T-helper 1 cell (primary cell): ENCODE results near the gene CRIP3.

Source experiments
- DNase-seq, 5 donors: peaks; one replicate each; pipeline ENCODE4 v3.0.0-alpha.2; 2012 to 2020

CRIP3 gene

GRCh38 chr6:43271103-43271815, 37.4 kb downstream of the CRIP3 start:
- DNase-seq, result no peak

- DNase-seq, result peak in 3 of 5 donors; percentile 18 to 32 (median 24)
These were observed 39.2 kb downstream of the CRIP3 start for GRCh38 chr6:43269273-43270007.

- no peak for DNase-seq
These were observed 39.8 kb downstream of the CRIP3 start for GRCh38 chr6:43268782-43269272.

DNA sequence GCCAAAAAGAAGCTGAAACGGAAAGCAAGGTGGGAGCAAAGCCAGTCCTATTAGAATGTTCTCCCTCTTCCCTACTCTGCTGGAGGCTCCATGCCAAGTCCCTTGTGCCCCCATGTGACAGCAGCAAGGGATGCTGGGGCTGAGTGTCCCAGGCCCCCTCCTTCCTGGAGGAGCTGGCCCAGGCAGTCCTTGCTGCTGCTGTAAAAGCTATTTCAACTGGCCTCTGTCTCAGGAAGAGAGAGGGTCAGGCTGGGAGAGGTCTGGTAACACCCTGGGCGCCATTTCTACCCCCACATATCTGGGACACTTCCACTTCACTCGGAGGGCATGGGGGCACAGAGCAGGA, 40.3 kb downstream of the CRIP3 start:
- DNase-seq, result no peak

- no peak for DNase-seq
These were observed 40.8 kb downstream of the CRIP3 start for GRCh38 chr6:43267619-43268354.

DNA sequence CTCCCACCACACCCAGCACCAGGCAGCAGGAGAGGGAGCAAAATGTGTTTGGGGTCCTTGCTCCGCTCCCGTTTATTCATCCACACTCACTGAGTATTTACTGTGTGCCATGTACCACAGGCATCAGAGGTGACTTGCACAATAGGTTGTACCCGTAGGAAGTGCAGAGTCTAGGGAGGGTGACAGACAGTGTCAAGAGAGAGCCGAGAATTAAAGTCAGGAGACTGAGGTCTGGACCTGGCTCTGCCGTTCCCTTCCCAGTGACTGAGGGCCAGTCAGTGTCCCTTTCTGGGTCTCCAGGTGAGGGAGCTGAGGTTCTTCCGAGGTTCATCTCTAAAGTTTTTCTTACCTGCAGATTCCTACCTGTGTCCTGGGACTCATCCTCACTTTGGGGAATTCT, 43.1 kb downstream of the CRIP3 start:
- no peak for DNase-seq

DNA sequence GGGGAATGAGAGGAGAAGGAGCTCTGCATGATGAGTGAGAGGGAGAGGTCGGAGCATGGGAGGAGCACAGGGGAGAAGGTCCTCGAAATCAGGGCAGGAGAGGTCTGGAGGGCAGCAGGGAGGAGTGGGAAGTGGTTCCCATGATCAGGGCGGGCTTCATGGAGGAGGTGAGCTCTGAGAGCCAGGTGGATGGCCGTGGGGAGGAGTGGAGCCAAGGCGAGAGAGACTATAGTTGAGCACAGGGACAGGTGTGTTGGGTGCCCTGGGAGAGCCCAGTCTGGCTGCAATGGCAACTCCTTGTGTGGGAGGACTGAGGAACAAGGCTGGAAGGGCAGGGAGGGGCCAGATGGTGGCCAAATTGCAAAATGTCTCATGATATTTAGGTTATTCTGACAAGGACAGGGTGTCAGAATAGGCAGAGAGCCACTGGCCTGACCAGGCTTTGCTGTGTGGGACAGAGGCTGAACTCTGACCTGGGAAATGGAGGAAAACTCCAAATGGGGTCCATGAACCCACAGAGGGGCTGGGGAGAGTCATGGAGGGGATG, 44.0 kb downstream of the CRIP3 start:
- DNase-seq, result no peak

- peak; percentile 50 to 72 (median 62) for DNase-seq
These were observed 45.1 kb downstream of the CRIP3 start for GRCh38 chr6:43263314-43264178.

DNA sequence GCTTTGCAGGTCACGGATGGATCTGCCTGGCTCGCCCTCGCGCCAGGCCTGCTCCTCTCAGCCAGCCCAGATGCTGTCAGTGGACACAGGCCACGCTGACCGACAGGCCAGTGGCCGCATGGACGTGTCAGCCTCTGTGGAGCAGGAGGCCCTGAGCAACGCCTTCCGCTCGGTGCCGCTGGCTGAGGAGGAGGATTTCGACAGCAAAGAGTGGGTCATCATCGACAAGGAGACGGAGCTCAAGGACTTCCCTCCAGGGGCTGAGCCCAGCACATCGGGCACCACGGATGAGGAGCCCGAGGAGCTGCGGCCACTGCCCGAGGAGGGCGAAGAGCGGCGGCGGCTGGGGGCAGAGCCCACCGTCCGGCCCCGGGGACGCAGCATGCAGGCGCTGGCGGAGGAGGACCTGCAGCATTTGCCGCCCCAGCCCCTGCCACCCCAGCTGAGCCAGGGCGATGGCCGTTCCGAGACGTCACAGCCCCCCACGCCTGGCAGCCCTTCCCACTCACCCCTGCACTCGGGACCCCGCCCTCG, 45.8 kb downstream of the CRIP3 start:
- DNase-seq, result no peak

DNA sequence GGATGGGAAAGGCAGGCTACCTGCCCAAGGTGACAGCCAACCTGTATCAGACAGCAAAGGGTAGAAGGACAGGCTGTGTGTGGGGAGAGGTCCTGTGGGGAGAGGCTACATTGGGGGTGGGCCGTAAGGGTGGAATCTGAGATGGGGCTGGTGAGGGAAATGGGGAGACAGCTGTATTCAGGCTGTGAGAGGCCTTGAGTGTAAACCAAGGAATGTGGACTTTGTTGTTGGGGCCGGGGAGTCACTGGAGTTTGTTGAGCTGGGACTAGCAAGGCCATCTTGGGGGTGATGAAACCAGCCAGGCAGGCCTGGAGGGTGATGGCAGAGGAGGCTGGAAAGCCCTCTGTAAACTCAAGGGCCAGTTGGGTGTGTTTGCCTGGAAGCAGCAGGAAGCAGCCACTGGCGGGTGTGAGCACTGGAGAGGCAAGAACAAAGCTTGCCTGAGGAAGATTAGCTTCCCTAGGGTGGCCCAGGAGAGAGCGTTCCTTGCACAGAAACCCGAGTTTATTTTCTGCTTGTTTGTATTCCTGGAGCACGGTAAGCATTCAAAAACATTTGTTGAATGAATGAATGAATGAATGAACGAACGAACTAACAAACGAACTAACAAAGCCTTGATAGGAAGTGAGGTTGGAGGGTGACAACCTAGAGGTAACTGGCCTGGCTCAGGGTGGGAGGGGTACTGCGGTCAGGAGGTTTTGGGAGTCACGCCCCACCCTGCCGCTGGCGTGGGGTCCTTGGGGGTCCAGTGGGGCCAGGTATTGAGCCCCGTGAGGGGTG, 46.4 kb downstream of the CRIP3 start:
- no peak for DNase-seq

DNA sequence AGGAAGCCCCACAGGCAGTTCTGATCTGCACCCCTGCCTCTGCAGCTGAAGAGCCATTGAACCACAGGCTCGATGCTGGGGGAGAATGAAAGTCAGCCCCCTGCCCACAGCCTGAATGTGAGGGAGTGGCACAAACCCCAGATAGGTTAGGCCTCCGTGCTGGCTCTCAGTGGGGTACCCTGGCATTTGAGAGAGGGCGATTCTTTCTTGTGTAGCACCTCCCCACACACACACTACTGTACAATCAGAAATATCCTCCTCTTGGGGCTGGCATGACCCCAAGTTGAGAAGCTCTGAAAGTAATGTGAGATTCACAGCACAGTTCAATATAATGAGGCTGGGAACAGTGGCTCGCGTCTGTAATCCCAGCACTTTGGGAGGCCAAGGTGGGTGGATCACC, 47.4 kb downstream of the CRIP3 start:
- no peak for DNase-seq

- no peak for DNase-seq
These were observed 47.8 kb downstream of the CRIP3 start for GRCh38 chr6:43260791-43261190.

GRCh38 chr6:43258807-43259686, 49.6 kb downstream of the CRIP3 start:
- no peak for DNase-seq

GRCh38 chr6:43258180-43258579, 50.4 kb downstream of the CRIP3 start:
- DNase-seq, result no peak

- DNase-seq, result no peak
These were observed 51.1 kb downstream of the CRIP3 start for GRCh38 chr6:43257367-43258145.

DNA sequence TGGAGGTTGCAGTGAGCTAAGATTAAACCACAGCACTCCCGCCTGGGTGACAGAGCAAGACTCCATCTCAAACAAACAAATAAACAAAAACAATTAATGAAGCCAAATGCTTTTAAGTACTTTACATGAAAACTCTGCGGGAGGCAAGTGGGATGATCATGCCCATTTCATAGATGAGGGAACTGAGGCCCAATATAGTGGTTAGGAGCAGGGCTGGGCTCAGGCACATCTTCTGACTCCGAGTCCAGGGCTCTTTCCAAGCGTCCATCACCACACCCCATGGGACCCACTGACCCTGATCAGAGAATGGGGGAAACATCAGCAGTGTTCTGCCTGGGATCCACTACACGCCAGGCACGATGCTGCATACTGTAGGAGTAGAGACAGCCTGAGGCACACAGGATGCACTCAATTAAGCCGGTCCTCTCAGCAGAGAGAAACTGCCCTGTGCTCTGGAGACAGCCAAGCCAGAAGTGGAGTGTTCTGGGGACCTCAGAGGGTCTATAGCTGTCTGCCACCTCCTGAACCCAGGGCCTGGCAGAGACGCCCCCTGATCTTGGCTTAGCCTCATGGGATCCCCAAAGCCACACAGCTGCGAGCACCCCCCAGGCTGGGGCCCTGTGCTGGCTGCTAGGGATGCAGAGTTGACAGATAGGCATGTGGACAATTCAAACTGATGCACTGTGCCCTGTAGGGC, 51.8 kb downstream of the CRIP3 start:
- DNase-seq, result no peak
